BLaER1 treated with 17β-estradiol and CSF1 and Interleukin-3, amounts not matched to agents 10 nM and 100 nM (cell line): ENCODE results near the gene NUP54.

Experiments used
- H3K27ac ChIP-seq, 11 experiments: shearing (Covaris generic); formaldehyde crosslinking; 2 replicates each; pipeline ENCODE4 v1.8.1; 2022
- H3K27me3 ChIP-seq, 11 experiments: shearing (Covaris generic); formaldehyde crosslinking; 2 replicates each; pipeline ENCODE4 v1.8.1; 2022
- H3K36me3 ChIP-seq, 11 experiments: shearing (Covaris generic); formaldehyde crosslinking; 2 replicates each; pipeline ENCODE4 v1.8.1; 2022
- H3K4me1 ChIP-seq, 10 experiments: shearing (Covaris generic); formaldehyde crosslinking; 2 replicates each; pipeline ENCODE4 v1.8.1; 2022
- H3K4me2 ChIP-seq, 11 experiments: shearing (Covaris generic); formaldehyde crosslinking; 2 replicates each; pipeline ENCODE4 v1.8.1; 2022
- H3K4me3 ChIP-seq, 10 experiments: shearing (Covaris generic); formaldehyde crosslinking; 2 replicates each; pipeline ENCODE4 v1.8.1; 2022
- H3K9ac ChIP-seq, 11 experiments: shearing (Covaris generic); formaldehyde crosslinking; 2 replicates each; pipeline ENCODE4 v1.8.1; 2022
- H3K9me3 ChIP-seq, 11 experiments: shearing (Covaris generic); formaldehyde crosslinking; replicated peaks in 1 of 11; 2 replicates each; pipeline ENCODE4 v1.8.1; 2022
- H4K20me1 ChIP-seq, 11 experiments: shearing (Covaris generic); formaldehyde crosslinking; 2 replicates each; pipeline ENCODE4 v1.8.1; 2022
- Cebpa-rat ChIP-seq, 11 experiments: shearing (Covaris generic); IDR thresholded peaks; 2 replicates each; pipeline ENCODE4 v1.8.1; 2022

NUP54 gene

GRCh38 chr4:76188149-76188548, 40.0 kb upstream of the NUP54 start:
- Histone ChIP-seq H3K36me3 (peaks cover 47 to 90% (median 64%) of the 10 kb centered on the region in 11 experiments), H3K27me3 (no peaks in the 10 kb centered on the region), H3K9me3 (peaks cover 0 to 14% (median 10%) of the 10 kb centered on the region in 11 experiments; a peak in 18 of 22 replicates), H4K20me1 (peaks cover 0 to 97% (median 8%) of the 10 kb centered on the region in 11 experiments; a peak in 13 of 22 replicates), H3K4me3 (no peak overlapping the region), H3K4me2 (peak overlapping the region in 1 of 11 experiments; percentile 5; a peak in 1 of 22 replicates), H3K4me1 (peaks cover 0 to 65% (median 0%) of the 10 kb centered on the region in 10 experiments; a peak in 6 of 20 replicates), H3K27ac (no peak overlapping the region), H3K9ac (no peak overlapping the region)
- TF ChIP-seq Cebpa-rat (IDR thresholded peaks at IDR 0.05) = no peak

- Histone ChIP-seq H3K4me1 (peaks cover 0 to 55% (median 0%) of the 10 kb centered on the region in 10 experiments; a peak in 6 of 20 replicates), H3K4me3 (no peak overlapping the region), H3K9me3 (peaks cover 0 to 4% (median under 1%) of the 10 kb centered on the region in 11 experiments; a peak in 9 of 22 replicates), H3K9ac (no peak overlapping the region), H4K20me1 (peaks cover 0 to 98% (median 8%) of the 10 kb centered on the region in 11 experiments; a peak in 13 of 22 replicates), H3K27ac (no peak overlapping the region; a peak in 1 of 22 replicates), H3K27me3 (no peaks in the 10 kb centered on the region), H3K4me2 (no peak overlapping the region), H3K36me3 (peaks cover 37 to 90% (median 54%) of the 10 kb centered on the region in 11 experiments)
- TF ChIP-seq Cebpa-rat (IDR thresholded peaks at IDR 0.05) = no peak
Observed at GRCh38 chr4:76187152-76187551, 39.0 kb upstream of the NUP54 start.

GRCh38 chr4:76182463-76182862, 34.3 kb upstream of the NUP54 start:
- peaks cover 13 to 99% (median 30%) of the 10 kb centered on the region in 11 experiments; a peak in 21 of 22 replicates for H3K36me3 ChIP-seq
- H3K27me3 ChIP-seq = no peaks in the 10 kb centered on the region
- no peak for TF ChIP-seq Cebpa-rat (IDR thresholded peaks at IDR 0.05)
- no peak overlapping the region for H3K4me2 ChIP-seq
- H3K4me3 ChIP-seq = no peak overlapping the region
- H3K4me1 ChIP-seq = peaks cover 26 to 39% (median 28%) of the 10 kb centered on the region in 10 experiments
- H3K9me3 ChIP-seq = no peaks in the 10 kb centered on the region
- H3K27ac ChIP-seq = no peak overlapping the region
- H3K9ac ChIP-seq = no peak overlapping the region
- peaks cover 0 to 100% (median 7%) of the 10 kb centered on the region in 11 experiments; a peak in 12 of 22 replicates for H4K20me1 ChIP-seq

DNA sequence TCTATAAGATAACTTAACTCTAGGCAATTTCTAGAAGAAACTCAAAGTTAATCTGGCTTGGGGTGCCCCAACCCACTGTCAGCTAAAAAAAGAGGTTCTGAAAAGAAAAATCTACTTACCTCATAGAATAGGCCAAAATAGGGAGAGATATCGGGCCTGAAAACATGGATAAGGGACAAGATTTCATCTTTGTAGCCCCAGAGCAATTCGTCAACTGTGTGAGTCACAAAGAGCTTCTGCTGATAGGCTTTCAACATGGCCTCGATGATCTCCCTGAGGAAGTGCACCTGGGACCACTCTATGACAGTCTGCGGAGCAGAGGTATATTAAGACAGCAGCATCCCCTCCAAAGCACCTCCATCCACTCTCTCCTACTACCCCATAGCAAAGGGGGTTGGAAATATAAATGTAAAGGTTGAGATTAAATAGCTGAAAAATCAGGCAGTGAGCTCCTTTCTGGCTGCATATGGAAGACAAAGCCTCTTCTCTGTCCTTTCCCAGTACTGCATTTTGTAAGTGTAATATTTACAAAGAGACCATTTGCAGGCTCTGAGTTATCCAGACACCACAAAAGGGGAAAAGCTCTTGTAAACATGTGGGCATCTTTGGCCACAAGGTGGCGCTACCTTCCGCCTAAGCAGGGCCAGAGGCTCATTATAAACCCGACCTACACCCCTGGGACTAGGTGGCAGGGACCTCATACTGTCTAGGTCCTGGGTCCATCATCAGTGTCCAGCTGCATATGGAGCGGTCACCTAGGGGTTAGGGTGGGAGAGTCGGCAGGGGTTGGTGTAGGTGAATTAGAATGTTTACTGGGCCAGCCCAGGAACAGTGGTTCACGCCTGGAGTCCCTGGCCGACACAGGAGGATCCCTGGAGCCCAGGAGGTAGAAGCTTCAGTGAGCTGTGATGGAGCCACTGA, 31.5 kb upstream of the NUP54 start:
- H3K9me3 ChIP-seq = no peaks in the 10 kb centered on the region
- peak overlapping the region in 9 of 11 experiments; percentile 13 to 64 (median 46); a peak in 10 of 22 replicates for H3K9ac ChIP-seq
- H3K4me1 ChIP-seq = peaks cover 25 to 40% (median 35%) of the 10 kb centered on the region in 10 experiments
- no peak for TF ChIP-seq Cebpa-rat (IDR thresholded peaks at IDR 0.05)
- H3K4me2 ChIP-seq = peak overlapping the region; percentile 20 to 85 (median 76); a peak in 20 of 22 replicates
- H3K27ac ChIP-seq = peak overlapping the region in 7 of 11 experiments; percentile 3 to 62 (median 52); a peak in 11 of 22 replicates
- H3K27me3 ChIP-seq = no peaks in the 10 kb centered on the region
- peaks cover 15 to 100% (median 35%) of the 10 kb centered on the region in 11 experiments for H3K36me3 ChIP-seq
- no peak overlapping the region; a peak in 1 of 20 replicates for H3K4me3 ChIP-seq
- H4K20me1 ChIP-seq = peaks cover 0 to 100% (median 4%) of the 10 kb centered on the region in 11 experiments; a peak in 9 of 22 replicates

DNA sequence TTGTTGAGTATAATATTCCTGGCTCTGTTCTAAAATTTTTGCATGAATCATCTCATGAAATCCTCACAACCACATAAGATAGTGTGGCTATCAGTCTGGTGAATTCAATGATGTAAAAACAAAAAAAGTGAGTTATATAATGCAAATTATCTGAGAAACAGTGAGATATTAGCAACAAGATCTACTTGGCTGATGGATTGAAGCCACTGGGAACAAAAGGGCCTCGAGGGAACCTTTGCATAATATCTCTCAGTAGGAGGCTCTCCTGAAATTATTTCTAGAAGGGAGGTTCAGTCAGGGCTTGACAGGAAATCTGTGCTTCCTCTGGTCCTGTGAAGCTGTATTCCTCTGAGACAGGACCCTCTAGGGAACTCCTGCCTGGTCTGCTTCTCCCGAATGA, 30.1 kb upstream of the NUP54 start:
- peak overlapping the region in 10 of 11 experiments; percentile 20 to 85 (median 76); a peak in 19 of 22 replicates for H3K4me2 ChIP-seq
- no peaks in the 10 kb centered on the region for H3K27me3 ChIP-seq
- peak overlapping the region in 2 of 10 experiments; percentile 6 to 27; a peak in 3 of 20 replicates for H3K4me3 ChIP-seq
- TF ChIP-seq Cebpa-rat (IDR thresholded peaks at IDR 0.05) = no peak
- peak overlapping the region in 9 of 11 experiments; percentile 13 to 64 (median 46); a peak in 15 of 22 replicates for H3K9ac ChIP-seq
- peaks cover 0 to 100% (median 1%) of the 10 kb centered on the region in 11 experiments; a peak in 9 of 22 replicates for H4K20me1 ChIP-seq
- peak overlapping the region in 7 of 11 experiments; percentile 3 to 60 (median 40); a peak in 11 of 22 replicates for H3K27ac ChIP-seq
- H3K9me3 ChIP-seq = no peaks in the 10 kb centered on the region
- peaks cover 17 to 37% (median 33%) of the 10 kb centered on the region in 10 experiments for H3K4me1 ChIP-seq
- H3K36me3 ChIP-seq = peaks cover 29 to 100% (median 40%) of the 10 kb centered on the region in 11 experiments

GRCh38 chr4:76177709-76178108, 29.5 kb upstream of the NUP54 start:
- peak overlapping the region in 8 of 11 experiments; percentile 66 to 85 (median 76); a peak in 14 of 22 replicates for H3K4me2 ChIP-seq
- H3K4me1 ChIP-seq = peaks cover 17 to 37% (median 33%) of the 10 kb centered on the region in 10 experiments
- peaks cover 35 to 100% (median 45%) of the 10 kb centered on the region in 11 experiments for H3K36me3 ChIP-seq
- H3K9me3 ChIP-seq = no peaks in the 10 kb centered on the region
- peaks cover 0 to 100% (median 0%) of the 10 kb centered on the region in 11 experiments; a peak in 7 of 22 replicates for H4K20me1 ChIP-seq
- H3K4me3 ChIP-seq = no peak overlapping the region
- TF ChIP-seq Cebpa-rat (IDR thresholded peaks at IDR 0.05) = no peak
- H3K27ac ChIP-seq = peak overlapping the region in 4 of 11 experiments; percentile 31 to 60 (median 46); a peak in 5 of 22 replicates
- H3K27me3 ChIP-seq = no peaks in the 10 kb centered on the region
- no peak overlapping the region for H3K9ac ChIP-seq

GRCh38 chr4:76175336-76175735, 27.1 kb upstream of the NUP54 start:
- H3K9me3 ChIP-seq = no peaks in the 10 kb centered on the region
- H3K4me1 ChIP-seq = peaks cover 17 to 37% (median 34%) of the 10 kb centered on the region in 10 experiments
- no peak overlapping the region for H3K4me3 ChIP-seq
- TF ChIP-seq Cebpa-rat (IDR thresholded peaks at IDR 0.05) = no peak
- H3K27ac ChIP-seq = no peak overlapping the region
- no peaks in the 10 kb centered on the region for H3K27me3 ChIP-seq
- H4K20me1 ChIP-seq = peaks cover 0 to 97% (median 0%) of the 10 kb centered on the region in 11 experiments; a peak in 7 of 22 replicates
- H3K4me2 ChIP-seq = no peak overlapping the region
- H3K36me3 ChIP-seq = peaks cover 51 to 99% (median 58%) of the 10 kb centered on the region in 11 experiments
- no peak overlapping the region for H3K9ac ChIP-seq

DNA sequence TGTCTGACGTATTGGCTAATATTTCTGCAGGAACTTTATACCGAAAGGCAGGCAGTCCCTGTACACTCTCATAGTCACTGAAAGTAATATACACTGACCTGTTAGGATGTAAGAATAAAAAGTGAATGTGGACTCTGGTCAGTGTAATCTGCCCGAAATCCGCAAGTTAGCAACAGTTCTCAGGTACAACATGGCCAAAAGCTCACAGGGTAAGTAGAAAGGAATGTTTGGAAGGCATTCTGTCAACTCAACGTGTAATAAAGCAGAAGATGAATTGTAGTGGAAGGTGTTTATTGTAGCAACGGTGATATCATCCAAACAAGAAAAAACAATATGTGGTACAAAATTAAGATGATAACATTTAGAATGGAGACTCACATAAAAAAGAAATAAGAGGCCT, 26.0 kb upstream of the NUP54 start:
- TF ChIP-seq Cebpa-rat (IDR thresholded peaks at IDR 0.05) = no peak
- Histone ChIP-seq H3K4me3 (no peak overlapping the region), H3K27me3 (no peaks in the 10 kb centered on the region), H3K4me1 (peaks cover 12 to 27% (median 24%) of the 10 kb centered on the region in 10 experiments), H3K9ac (no peak overlapping the region), H3K27ac (no peak overlapping the region), H4K20me1 (peaks cover 0 to 97% (median 0%) of the 10 kb centered on the region in 11 experiments; a peak in 6 of 22 replicates), H3K4me2 (no peak overlapping the region), H3K9me3 (no peaks in the 10 kb centered on the region), H3K36me3 (peaks cover 61 to 99% (median 69%) of the 10 kb centered on the region in 11 experiments)
